Measurements from ENCODE around the gene PHGDH.

GRCh38 chr1:119762953-119763352 is 51.2 kb downstream of the PHGDH start:
- no peak for TF ChIP-seq CTCF (IDR thresholded peaks at IDR 0.05)
- no peak for TF ChIP-seq POLR2A (IDR thresholded peaks at IDR 0.05)

All from uterus (tissue), 2 donors.